HepG2 (cell line): ENCODE measurements around the gene ATF3. TPM values are rescaled to one million over a fixed set of nuclear protein-coding genes. Genes with fewer than 3 reads are reported as not detected.

Source experiments
- ATF7-NPFF ChIP-seq: sonication (generic); formaldehyde crosslinking; IDR thresholded peaks from 2 replicates; pipeline ENCODE4 v1.8.1; 2023; ENCODE audit warnings: mild to moderate bottlenecking, low read depth, missing genetic modification reagents, moderate library complexity
- DNMT1 ChIP-seq: sonication (generic); formaldehyde crosslinking; IDR thresholded peaks from 2 replicates; pipeline ENCODE4 v1.5.1; 2020; ENCODE audit warnings: mild to moderate bottlenecking, missing genetic modification reagents
- GLI4 ChIP-seq: sonication (generic); formaldehyde crosslinking; IDR thresholded peaks from 2 replicates; pipeline ENCODE4 v1.5.1; 2020; ENCODE audit warnings: missing genetic modification reagents, mild to moderate bottlenecking, moderate library complexity, borderline replicate concordance
- HNRNPK ChIP-seq: fragments of 200-400 bp; formaldehyde crosslinking; IDR thresholded peaks from 2 replicates; pipeline ENCODE4 v1.6.1; 2018; ENCODE audit warnings: low read length, low read depth, moderate library complexity, mild to moderate bottlenecking; ENCODE audit not compliant: poor library complexity, severe bottlenecking
- IRF2 ChIP-seq: IDR thresholded peaks from 2 replicates; pipeline ENCODE4 v1.6.1; 2018; ENCODE audit warnings: missing genetic modification reagents, missing compliant biosample characterization
- LRRFIP1 ChIP-seq: sonication (generic); formaldehyde crosslinking; conservative IDR thresholded peaks from 2 replicates; pipeline ENCODE4 v1.4.0; 2020; ENCODE audit warnings: missing genetic modification reagents
- NKX3-1 ChIP-seq: sonication (generic); formaldehyde crosslinking; IDR thresholded peaks from 2 replicates; pipeline ENCODE4 v1.5.0; 2020; ENCODE audit warnings: missing genetic modification reagents
- NR0B2 ChIP-seq: sonication (generic); formaldehyde crosslinking; IDR thresholded peaks from 2 replicates; pipeline ENCODE4 v1.4.0; 2020; ENCODE audit warnings: mild to moderate bottlenecking, missing genetic modification reagents
- RAD21 ChIP-seq: fragments of 450-650 bp; formaldehyde crosslinking; IDR thresholded peaks from 2 replicates; pipeline ENCODE4 v1.5.0; 2020; ENCODE audit warnings: mild to moderate bottlenecking
- SAP130 ChIP-seq: IDR thresholded peaks from 2 replicates; pipeline ENCODE4 v1.6.1; 2016; ENCODE audit warnings: low read depth
- SOX13 ChIP-seq, 3 experiments: fragments of 450-650 bp in 1 of 3; sonication (generic) in 1 of 3; formaldehyde crosslinking in 1 of 3; IDR thresholded peaks in 2 of 3; conservative IDR thresholded peaks in 1 of 3; 2 replicates each; pipeline versions ENCODE4 v1.5.0 to v1.6.1; 2016 to 2020; ENCODE audit warnings: antibody characterized with exemption in 1 of 3, mild to moderate bottlenecking in 1 of 3, missing compliant biosample characterization in 1 of 3, missing genetic modification reagents in 1 of 3, moderate library complexity in 1 of 3
- TBX2 ChIP-seq: sonication (generic); formaldehyde crosslinking; IDR thresholded peaks from 2 replicates; pipeline ENCODE4 v1.5.0; 2020; ENCODE audit warnings: missing genetic modification reagents, mild to moderate bottlenecking, borderline replicate concordance
- ZEB1 ChIP-seq: IDR thresholded peaks from 2 replicates; pipeline ENCODE4 v1.6.1; 2012; ENCODE audit warnings: mild to moderate bottlenecking, low read depth, inconsistent platforms; ENCODE audit not compliant: insufficient replicate concordance
- ZFP82 ChIP-seq: sonication (generic); formaldehyde crosslinking; IDR thresholded peaks from 2 replicates; pipeline ENCODE4 v1.5.1; 2020; ENCODE audit warnings: mild to moderate bottlenecking, missing genetic modification reagents, borderline replicate concordance
- ZNF350 ChIP-seq: sonication (generic); formaldehyde crosslinking; IDR thresholded peaks from 2 replicates; pipeline ENCODE4 v1.4.0; 2020; ENCODE audit warnings: mild to moderate bottlenecking, low read depth, missing genetic modification reagents, borderline replicate concordance
- ZNF512B ChIP-seq: sonication (generic); formaldehyde crosslinking; IDR thresholded peaks from 2 replicates; pipeline ENCODE4 v1.5.1; 2020; ENCODE audit warnings: missing genetic modification reagents, mild to moderate bottlenecking, borderline replicate concordance
- ZNF724P ChIP-seq: sonication (generic); formaldehyde crosslinking; IDR thresholded peaks from 2 replicates; pipeline ENCODE4 v1.8.0; 2022; ENCODE audit warnings: missing genetic modification reagents, borderline replicate concordance
- ZNF746 ChIP-seq: sonication (generic); formaldehyde crosslinking; IDR thresholded peaks from 2 replicates; pipeline ENCODE4 v1.8.0; 2022; ENCODE audit warnings: mild to moderate bottlenecking, missing genetic modification reagents
- ZNF747 ChIP-seq: sonication (generic); formaldehyde crosslinking; IDR thresholded peaks from 2 replicates; pipeline ENCODE4 v1.8.1; 2023; ENCODE audit warnings: missing genetic modification reagents, mild to moderate bottlenecking, borderline replicate concordance
- ZNF777 ChIP-seq: sonication (generic); formaldehyde crosslinking; IDR thresholded peaks from 2 replicates; pipeline ENCODE4 v1.4.0; 2020; ENCODE audit warnings: missing genetic modification reagents
- polyA plus RNA-seq, 8 experiments: library from polyadenylated mRNA; depleted of rRNA in 3 of 8; stranded (reverse) in 7 of 8; unstranded in 1 of 8; fragments of >200 nt; fragmentation: Illumina TruSeq in 4 of 8; extraction: Trizol in 4 of 8; gene quantifications; 2 replicates each; pipeline versions ENCODE4 v1.2.1 to v1.2.3, GENCODE V29; 2011 to 2016; ENCODE audit warnings: low read depth in 4 of 8, missing spikeins in 1 of 8, mixed read lengths in 1 of 8; ENCODE audit not compliant: insufficient read depth in 1 of 8
- total RNA-seq, 5 experiments: library from RNA; depleted of rRNA; stranded (reverse); fragments of >200 nt; fragmentation: Illumina TruSeq; extraction: Trizol; gene quantifications; 2 replicates each; pipeline ENCODE4 v1.2.3, GENCODE V29; 2016; ENCODE audit warnings: low read depth in 1 of 5

ATF3 gene
- total and polyA plus RNA-seq, 2 of the 13 experiments (the other 11 are each of a cell fraction or from before 2014, with no cell fraction given), result 5.0 to 13.0 TPM

GRCh38 chr1:212608959-212609700, 569 bp downstream of the ATF3 start (continued):
- TF ChIP-seq IRF2 (CRISPR knock-in tag), result no peak
- peak; percentile 38; the same call in 1 of the 2 replicates for TF ChIP-seq ZNF350
- peak; percentile 49; the same call in 1 of the 2 replicates for TF ChIP-seq ZNF746 (CRISPR knock-in tag)
- TF ChIP-seq NKX3-1 (CRISPR knock-in tag), result no peak; the same call in 1 of the 2 replicates
- peak; percentile 66 for TF ChIP-seq SAP130 (CRISPR knock-in tag)
- TF ChIP-seq GLI4 (CRISPR knock-in tag), result 0 out of 2 replicates have a peak, but pooled peaks have one; percentile 2
- TF ChIP-seq NR0B2 (CRISPR knock-in tag), result 0 out of 2 replicates have a peak, but pooled peaks have one; percentile 4
- TF ChIP-seq ATF7-NPFF (CRISPR knock-in tag), result peak; percentile 18; the same call in 1 of the 2 replicates
- TF ChIP-seq HNRNPK, result peak; percentile 65
- TF ChIP-seq TBX2 (CRISPR knock-in tag), result peak; percentile 54; the same call in 1 of the 2 replicates
- peak; percentile 15 for TF ChIP-seq ZEB1
- peak; percentile 70; the same call in 1 of the 2 replicates for TF ChIP-seq ZNF747
- peak; percentile 26; the same call in 1 of the 2 replicates for TF ChIP-seq ZNF512B (CRISPR knock-in tag)
- no peak for TF ChIP-seq SOX13 (IDR thresholded peaks at IDR 0.05)
- no peak; a peak in 1 of 4 replicates for TF ChIP-seq SOX13 (CRISPR knock-in tag; conservative IDR thresholded peaks at IDR 0.05 in 1 of 2, IDR thresholded peaks at IDR 0.05 in 1 of 2)
- 0 out of 2 replicates have a peak, but pooled peaks have one; percentile 35 for TF ChIP-seq ZFP82 (CRISPR knock-in tag)
- TF ChIP-seq DNMT1 (CRISPR knock-in tag), result 0 out of 2 replicates have a peak, but pooled peaks have one; percentile 51
- no peak for TF ChIP-seq LRRFIP1 (CRISPR knock-in tag)
- TF ChIP-seq ZNF777 (CRISPR knock-in tag), result peak; percentile 92
- peak; percentile 33; the same call in 1 of the 2 replicates for TF ChIP-seq RAD21
- TF ChIP-seq ZNF724P, result no peak
